ENCODE measurements around the gene THAP11. TPM values are rescaled to one million over a fixed set of nuclear protein-coding genes. Genes with fewer than 3 reads are reported as not detected.

Gene THAP11
- total and polyA plus RNA-seq, 2 of the 13 experiments (the other 11 are each of a cell fraction or from before 2014, with no cell fraction given), result 44.2 to 53.4 TPM

DNA sequence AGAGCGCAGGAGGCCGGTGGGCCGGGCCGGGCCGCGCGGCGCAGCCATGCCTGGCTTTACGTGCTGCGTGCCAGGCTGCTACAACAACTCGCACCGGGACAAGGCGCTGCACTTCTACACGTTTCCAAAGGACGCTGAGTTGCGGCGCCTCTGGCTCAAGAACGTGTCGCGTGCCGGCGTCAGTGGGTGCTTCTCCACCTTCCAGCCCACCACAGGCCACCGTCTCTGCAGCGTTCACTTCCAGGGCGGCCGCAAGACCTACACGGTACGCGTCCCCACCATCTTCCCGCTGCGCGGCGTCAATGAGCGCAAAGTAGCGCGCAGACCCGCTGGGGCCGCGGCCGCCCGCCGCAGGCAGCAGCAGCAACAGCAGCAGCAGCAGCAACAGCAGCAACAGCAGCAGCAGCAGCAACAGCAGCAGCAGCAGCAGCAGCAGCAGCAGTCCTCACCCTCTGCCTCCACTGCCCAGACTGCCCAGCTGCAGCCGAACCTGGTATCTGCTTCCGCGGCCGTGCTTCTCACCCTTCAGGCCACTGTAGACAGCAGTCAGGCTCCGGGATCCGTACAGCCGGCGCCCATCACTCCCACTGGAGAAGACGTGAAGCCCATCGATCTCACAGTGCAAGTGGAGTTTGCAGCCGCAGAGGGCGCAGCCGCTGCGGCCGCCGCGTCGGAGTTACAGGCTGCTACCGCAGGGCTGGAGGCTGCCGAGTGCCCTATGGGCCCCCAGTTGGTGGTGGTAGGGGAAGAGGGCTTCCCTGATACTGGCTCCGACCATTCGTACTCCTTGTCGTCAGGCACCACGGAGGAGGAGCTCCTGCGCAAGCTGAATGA, 606 bp downstream of the THAP11 start (continued):
- TF ChIP-seq SOX6 (IDR thresholded peaks at IDR 0.05) (no peak), SOX6 (CRISPR knock-in tag; IDR thresholded peaks at IDR 0.05) (peak; percentile 69), NCOA2 (CRISPR knock-in tag; IDR thresholded peaks at IDR 0.05) (0 out of 2 replicates have a peak, but pooled peaks have one; percentile 22), BORCS8-MEF2B (CRISPR knock-in tag; IDR thresholded peaks at IDR 0.05) (no peak; the same call in 1 of the 2 replicates), KDM5B (CRISPR knock-in tag; IDR thresholded peaks at IDR 0.05; ENCODE audit: borderline replicate concordance) (peak; percentile 81), CAMTA2 (CRISPR knock-in tag; IDR thresholded peaks at IDR 0.05; ENCODE audit: borderline replicate concordance) (peak; percentile 41; the same call in 1 of the 2 replicates), ZNF776 (CRISPR knock-in tag; IDR thresholded peaks at IDR 0.05) (peak; percentile 58; the same call in 1 of the 2 replicates), ZNF431 (CRISPR knock-in tag; IDR thresholded peaks at IDR 0.05; ENCODE audit: borderline replicate concordance, low read depth) (no peak), MED13 (CRISPR knock-in tag; IDR thresholded peaks at IDR 0.05) (peak; percentile 64; the same call in 1 of the 2 replicates), U2AF2 (IDR thresholded peaks at IDR 0.05; ENCODE audit: low read depth, low read length) (no peak), NCOA1 (CRISPR knock-in tag; IDR thresholded peaks at IDR 0.05) (peak; percentile 46; the same call in 1 of the 2 replicates), KDM1A (CRISPR knock-in tag; IDR thresholded peaks at IDR 0.05) (no peak), ZBTB38 (CRISPR knock-in tag; IDR thresholded peaks at IDR 0.05) (no peak; the same call in 1 of the 2 replicates), MYNN (CRISPR knock-in tag; IDR thresholded peaks at IDR 0.05; ENCODE audit: low read depth) (no peak), ZNF616 (CRISPR knock-in tag; IDR thresholded peaks at IDR 0.05; ENCODE audit: low read depth) (0 out of 2 replicates have a peak, but pooled peaks have one; percentile 44), ZNF543 (CRISPR knock-in tag; IDR thresholded peaks at IDR 0.05) (no peak; the same call in 1 of the 2 replicates), ZIK1 (CRISPR knock-in tag; IDR thresholded peaks at IDR 0.05; ENCODE audit: borderline replicate concordance, low read depth) (no peak)
- TF ChIP-seq, protein P1, sequence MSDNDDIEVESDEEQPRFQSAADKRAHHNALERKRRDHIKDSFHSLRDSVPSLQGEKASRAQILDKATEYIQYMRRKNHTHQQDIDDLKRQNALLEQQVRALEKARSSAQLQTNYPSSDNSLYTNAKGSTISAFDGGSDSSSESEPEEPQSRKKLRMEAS (IDR thresholded peaks at IDR 0.05), result peak; percentile 87
- TF ChIP-seq, protein P2, sequence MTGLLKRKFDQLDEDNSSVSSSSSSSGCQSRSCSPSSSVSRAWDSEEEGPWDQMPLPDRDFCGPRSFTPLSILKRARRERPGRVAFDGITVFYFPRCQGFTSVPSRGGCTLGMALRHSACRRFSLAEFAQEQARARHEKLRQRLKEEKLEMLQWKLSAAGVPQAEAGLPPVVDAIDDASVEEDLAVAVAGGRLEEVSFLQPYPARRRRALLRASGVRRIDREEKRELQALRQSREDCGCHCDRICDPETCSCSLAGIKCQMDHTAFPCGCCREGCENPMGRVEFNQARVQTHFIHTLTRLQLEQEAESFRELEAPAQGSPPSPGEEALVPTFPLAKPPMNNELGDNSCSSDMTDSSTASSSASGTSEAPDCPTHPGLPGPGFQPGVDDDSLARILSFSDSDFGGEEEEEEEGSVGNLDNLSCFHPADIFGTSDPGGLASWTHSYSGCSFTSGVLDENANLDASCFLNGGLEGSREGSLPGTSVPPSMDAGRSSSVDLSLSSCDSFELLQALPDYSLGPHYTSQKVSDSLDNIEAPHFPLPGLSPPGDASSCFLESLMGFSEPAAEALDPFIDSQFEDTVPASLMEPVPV (CRISPR knock-in tag; IDR thresholded peaks at IDR 0.05), result no peak; the same call in 1 of the 2 replicates
- TF ChIP-seq, protein P3, sequence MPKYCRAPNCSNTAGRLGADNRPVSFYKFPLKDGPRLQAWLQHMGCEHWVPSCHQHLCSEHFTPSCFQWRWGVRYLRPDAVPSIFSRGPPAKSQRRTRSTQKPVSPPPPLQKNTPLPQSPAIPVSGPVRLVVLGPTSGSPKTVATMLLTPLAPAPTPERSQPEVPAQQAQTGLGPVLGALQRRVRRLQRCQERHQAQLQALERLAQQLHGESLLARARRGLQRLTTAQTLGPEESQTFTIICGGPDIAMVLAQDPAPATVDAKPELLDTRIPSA (CRISPR knock-in tag; IDR thresholded peaks at IDR 0.05; ENCODE audit: borderline replicate concordance), result peak; percentile 74
- TF ChIP-seq, protein P4, sequence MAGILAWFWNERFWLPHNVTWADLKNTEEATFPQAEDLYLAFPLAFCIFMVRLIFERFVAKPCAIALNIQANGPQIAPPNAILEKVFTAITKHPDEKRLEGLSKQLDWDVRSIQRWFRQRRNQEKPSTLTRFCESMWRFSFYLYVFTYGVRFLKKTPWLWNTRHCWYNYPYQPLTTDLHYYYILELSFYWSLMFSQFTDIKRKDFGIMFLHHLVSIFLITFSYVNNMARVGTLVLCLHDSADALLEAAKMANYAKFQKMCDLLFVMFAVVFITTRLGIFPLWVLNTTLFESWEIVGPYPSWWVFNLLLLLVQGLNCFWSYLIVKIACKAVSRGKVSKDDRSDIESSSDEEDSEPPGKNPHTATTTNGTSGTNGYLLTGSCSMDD (CRISPR knock-in tag; IDR thresholded peaks at IDR 0.05), result no peak
- TF ChIP-seq, protein P5, sequence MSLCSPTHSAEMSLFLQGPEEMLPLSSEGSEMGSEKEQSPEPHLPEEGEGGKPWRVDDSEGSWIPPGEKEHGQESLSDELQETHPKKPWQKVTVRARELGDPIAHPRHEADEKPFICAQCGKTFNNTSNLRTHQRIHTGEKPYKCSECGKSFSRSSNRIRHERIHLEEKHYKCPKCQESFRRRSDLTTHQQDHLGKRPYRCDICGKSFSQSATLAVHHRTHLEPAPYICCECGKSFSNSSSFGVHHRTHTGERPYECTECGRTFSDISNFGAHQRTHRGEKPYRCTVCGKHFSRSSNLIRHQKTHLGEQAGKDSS (CRISPR knock-in tag; IDR thresholded peaks at IDR 0.05; ENCODE audit: borderline replicate concordance, low read depth), result 0 out of 2 replicates have a peak, but pooled peaks have one; percentile 10
- TF ChIP-seq, protein P6, sequence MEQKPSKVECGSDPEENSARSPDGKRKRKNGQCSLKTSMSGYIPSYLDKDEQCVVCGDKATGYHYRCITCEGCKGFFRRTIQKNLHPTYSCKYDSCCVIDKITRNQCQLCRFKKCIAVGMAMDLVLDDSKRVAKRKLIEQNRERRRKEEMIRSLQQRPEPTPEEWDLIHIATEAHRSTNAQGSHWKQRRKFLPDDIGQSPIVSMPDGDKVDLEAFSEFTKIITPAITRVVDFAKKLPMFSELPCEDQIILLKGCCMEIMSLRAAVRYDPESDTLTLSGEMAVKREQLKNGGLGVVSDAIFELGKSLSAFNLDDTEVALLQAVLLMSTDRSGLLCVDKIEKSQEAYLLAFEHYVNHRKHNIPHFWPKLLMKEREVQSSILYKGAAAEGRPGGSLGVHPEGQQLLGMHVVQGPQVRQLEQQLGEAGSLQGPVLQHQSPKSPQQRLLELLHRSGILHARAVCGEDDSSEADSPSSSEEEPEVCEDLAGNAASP (CRISPR knock-in tag; IDR thresholded peaks at IDR 0.05; ENCODE audit: borderline replicate concordance), result peak; percentile 7; the same call in 1 of the 2 replicates

All from HepG2 (cell line).